GM06990 (cell line): Measurements from ENCODE around the gene KCND3.

Experiments
- DNase-seq: peaks from one replicate; pipeline ENCODE4 v3.0.0-alpha.2; 2011; ENCODE audit not compliant: insufficient read length; ENCODE audit errors: extremely low read depth
- H3K27me3 ChIP-seq: replicated peaks from 2 replicates; pipeline ENCODE4 v1.6.0; 2011; ENCODE audit warnings: low read length; ENCODE audit not compliant: control insufficient read depth, insufficient read depth
- H3K36me3 ChIP-seq: 2 replicates; pipeline ENCODE4 v1.5.1; 2011; ENCODE audit warnings: low read length; ENCODE audit not compliant: control insufficient read depth, insufficient read depth
- H3K4me3 ChIP-seq: replicated peaks from 2 replicates; pipeline ENCODE4 v1.5.1; 2011; ENCODE audit warnings: low read depth, mild to moderate bottlenecking, control low read depth, low read length
- TF ChIP-seq, protein P1 (sequence below): IDR thresholded peaks from 2 replicates; pipeline ENCODE4 v1.5.1; 2011; ENCODE audit warnings: low read length, control low read depth, mild to moderate bottlenecking, inconsistent platforms; ENCODE audit not compliant: insufficient read depth, poor library complexity, severe bottlenecking

Gene KCND3

DNA sequence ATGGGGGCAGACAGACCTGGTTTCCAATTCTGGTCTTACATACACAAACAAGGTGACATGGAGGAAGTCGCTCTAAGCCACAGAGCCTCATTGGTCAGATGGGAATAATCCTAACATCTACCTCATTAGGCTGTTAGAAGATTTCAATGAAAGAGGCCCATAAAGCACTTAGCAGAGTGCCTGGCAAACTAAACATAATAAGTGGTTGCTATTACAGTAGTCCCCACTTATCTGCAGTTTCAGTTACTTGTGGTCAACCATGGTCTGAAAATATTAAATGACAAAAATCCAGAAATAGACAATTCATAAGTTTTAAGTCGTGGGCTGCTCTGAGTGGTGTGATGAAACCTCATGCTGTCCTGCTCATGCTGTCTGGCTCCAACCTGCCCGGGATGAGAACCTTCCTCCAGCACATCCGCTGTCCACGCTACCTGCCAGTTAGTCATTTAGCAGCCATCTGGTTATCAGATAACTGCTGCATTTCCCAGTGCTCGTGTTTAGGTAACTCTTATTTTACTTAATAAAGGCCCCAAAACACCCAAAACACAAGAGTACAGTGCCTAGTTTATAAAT is 121.5 kb downstream of the KCND3 start:
- no peak for DNase-seq
- peaks cover 4% of the 10 kb centered on the region for H3K27me3 ChIP-seq

DNA sequence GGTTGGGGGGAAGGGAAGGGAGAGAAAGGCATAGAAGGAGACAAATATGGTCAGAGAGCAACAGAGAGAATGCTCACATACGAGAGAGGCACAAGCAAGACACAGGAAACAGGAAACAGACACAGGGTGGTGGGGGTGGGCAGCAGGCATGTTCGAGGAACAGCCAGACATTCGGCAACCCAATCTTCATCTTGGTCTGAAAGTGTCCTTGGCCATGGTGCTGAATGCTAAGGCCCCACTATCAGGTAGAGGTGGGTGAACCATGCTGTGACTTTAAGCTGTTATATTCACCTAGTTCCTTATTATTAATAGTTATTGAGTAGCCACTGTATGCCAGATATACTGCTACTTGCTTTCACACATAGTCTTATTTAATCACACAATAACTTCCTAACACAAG is 124.6 kb downstream of the KCND3 start:
- TF ChIP-seq, protein P1, sequence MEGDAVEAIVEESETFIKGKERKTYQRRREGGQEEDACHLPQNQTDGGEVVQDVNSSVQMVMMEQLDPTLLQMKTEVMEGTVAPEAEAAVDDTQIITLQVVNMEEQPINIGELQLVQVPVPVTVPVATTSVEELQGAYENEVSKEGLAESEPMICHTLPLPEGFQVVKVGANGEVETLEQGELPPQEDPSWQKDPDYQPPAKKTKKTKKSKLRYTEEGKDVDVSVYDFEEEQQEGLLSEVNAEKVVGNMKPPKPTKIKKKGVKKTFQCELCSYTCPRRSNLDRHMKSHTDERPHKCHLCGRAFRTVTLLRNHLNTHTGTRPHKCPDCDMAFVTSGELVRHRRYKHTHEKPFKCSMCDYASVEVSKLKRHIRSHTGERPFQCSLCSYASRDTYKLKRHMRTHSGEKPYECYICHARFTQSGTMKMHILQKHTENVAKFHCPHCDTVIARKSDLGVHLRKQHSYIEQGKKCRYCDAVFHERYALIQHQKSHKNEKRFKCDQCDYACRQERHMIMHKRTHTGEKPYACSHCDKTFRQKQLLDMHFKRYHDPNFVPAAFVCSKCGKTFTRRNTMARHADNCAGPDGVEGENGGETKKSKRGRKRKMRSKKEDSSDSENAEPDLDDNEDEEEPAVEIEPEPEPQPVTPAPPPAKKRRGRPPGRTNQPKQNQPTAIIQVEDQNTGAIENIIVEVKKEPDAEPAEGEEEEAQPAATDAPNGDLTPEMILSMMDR = no peak
- Histone ChIP-seq H3K36me3 (no peaks in the 10 kb centered on the region), H3K27me3 (peaks cover 2% of the 10 kb centered on the region), H3K4me3 (no peak overlapping the region)
- DNase-seq = no peak

More for the DNA sequence above, 121.5 kb downstream of the KCND3 start:
- TF ChIP-seq, protein P1 = no peak
- H3K4me3 ChIP-seq = no peak overlapping the region
- H3K36me3 ChIP-seq = no peaks in the 10 kb centered on the region

DNA sequence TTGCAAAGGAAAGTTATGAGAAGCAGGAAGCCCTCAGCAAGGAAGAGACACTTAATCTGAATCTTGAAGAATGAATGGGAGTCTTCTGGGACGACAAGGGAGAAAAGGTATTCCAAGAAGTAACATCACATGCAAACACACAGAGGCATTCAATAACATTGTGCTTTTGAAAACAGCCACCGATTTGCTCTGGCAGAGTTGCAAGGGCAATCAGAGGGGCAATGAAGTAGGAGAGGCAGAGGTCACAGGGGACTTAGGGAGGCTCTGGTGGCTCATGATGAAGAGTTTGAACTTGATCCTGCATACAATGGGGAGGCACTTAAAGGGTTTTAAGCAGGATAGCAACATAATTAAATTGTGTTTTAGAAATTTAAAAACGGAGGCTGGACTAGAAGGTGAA is 126.1 kb downstream of the KCND3 start:
- Histone ChIP-seq H3K4me3 (no peak overlapping the region), H3K27me3 (no peaks in the 10 kb centered on the region; the same call in 1 of the 2 replicates), H3K36me3 (no peaks in the 10 kb centered on the region)
- DNase-seq = no peak
- TF ChIP-seq, protein P1 = no peak

DNA sequence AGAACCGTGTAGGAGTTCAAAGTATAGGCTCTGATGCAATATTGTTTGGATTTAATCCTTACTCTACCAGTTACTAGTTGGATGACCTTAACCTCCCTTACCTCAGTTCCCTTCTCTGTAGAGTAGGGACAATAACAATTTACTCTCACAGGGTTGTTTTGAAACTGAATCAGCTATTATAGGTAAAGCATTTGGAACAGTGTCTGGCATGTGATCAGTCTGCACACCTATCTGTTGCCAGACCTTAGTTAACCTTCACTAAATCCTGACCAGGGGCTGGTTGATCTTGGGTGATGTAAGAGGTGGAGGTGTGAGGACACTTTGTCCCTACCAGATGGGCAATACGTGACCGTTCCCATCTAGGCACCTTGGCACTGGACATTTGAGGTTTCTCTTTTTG is 126.9 kb downstream of the KCND3 start:
- H3K36me3 ChIP-seq = no peaks in the 10 kb centered on the region
- no peak overlapping the region for H3K4me3 ChIP-seq
- no peaks in the 10 kb centered on the region; the same call in 1 of the 2 replicates for H3K27me3 ChIP-seq
- TF ChIP-seq, protein P1 = no peak
- DNase-seq = no peak

DNA sequence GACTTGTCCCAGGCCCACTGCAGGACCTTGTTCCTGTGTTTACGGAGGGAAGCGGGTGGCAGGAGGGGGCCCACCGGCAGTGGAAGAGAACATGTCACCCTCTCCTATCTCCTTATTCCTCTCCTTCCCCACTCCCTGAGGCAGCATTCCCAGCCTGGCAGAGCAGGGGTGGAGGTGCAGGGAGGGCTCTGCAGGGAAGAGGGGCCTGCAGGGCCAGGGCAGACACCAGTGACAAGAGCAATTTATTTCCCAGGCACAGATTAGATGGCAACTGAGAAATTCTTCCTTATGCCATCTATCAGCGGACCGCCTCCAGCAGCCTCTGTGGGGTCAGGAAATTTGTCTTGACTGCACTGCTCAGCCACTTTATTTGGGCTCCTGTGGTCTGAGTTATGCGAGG is 127.9 kb downstream of the KCND3 start:
- DNase-seq = no peak
- Histone ChIP-seq H3K27me3 (no peaks in the 10 kb centered on the region; the same call in 1 of the 2 replicates), H3K4me3 (no peak overlapping the region), H3K36me3 (no peaks in the 10 kb centered on the region)
- TF ChIP-seq, protein P1 = no peak

DNA sequence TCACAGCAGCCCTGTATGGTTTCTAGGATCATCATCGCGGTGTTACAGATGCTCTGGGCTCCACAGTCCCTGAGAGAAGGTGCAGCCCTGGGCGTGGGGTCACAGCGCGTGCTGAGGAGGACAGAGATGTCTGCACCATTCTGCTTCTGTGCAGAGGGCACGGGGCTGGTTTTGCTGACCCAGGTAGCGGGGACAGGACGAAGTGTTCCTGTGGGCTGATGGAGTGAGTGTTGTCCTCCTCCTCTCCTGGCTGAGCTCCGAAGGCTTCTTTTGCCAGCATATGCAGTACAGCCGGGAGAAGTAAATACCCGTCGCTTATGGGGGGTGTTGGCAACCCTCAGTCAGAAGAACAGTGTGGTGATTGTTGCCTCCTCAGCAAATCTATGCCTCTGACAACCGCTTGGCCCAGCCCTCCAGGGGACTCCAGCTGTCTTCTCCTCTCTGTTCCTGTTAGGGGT is 132.2 kb downstream of the KCND3 start:
- DNase-seq = no peak
- TF ChIP-seq, protein P1 = no peak
- H3K4me3 ChIP-seq = no peak overlapping the region
- no peaks in the 10 kb centered on the region for H3K36me3 ChIP-seq
- no peaks in the 10 kb centered on the region; the same call in 1 of the 2 replicates for H3K27me3 ChIP-seq
